Activated T-helper 1 cell treated with anti-CD3 and anti-CD28 coated beads, Interleukin-12 subunit alpha, Interleukin-12 subunit beta, Interleukin-2, Interleukin-4 antibody, amounts not matched to agents 30 ng/mL and 10 ng/mL and 1 ng/mL, durations not matched to agents 14 hours and 24 hours and 36 hours (primary cell): ENCODE measurements around the gene CEACAM16. TPM values are rescaled to one million over a fixed set of nuclear protein-coding genes. Genes with fewer than 3 reads are reported as not detected.

Source experiments
- total RNA-seq: library from RNA; stranded (reverse); gene quantifications from 2 replicates; pipeline ENCODE4 v1.2.3, GENCODE V29; 2022

CEACAM16 gene
- total RNA-seq, 1 donor from 2014 or later = not detected

Other genes starting within 250 kb of the CEACAM16 start
- 8.8 and 10.1 TPM in 2 replicates for gene ZNF180, start 198.6 kb upstream of the CEACAM16 start, total RNA-seq
- gene CEACAM20, start 169.5 kb upstream of the CEACAM16 start, total RNA-seq = not detected in 2 replicates
- not detected in 2 replicates for gene IGSF23, start 85.6 kb upstream of the CEACAM16 start, total RNA-seq
- gene PVR, start 55.2 kb upstream of the CEACAM16 start, total RNA-seq = 19.3 and 20.6 TPM in 2 replicates
- 1.1 and 1.3 TPM in 2 replicates for gene CEACAM19, start 27.7 kb upstream of the CEACAM16 start, total RNA-seq
- 67.2 and 74.6 TPM in 2 replicates for gene BCL3, start 49.6 kb downstream of the CEACAM16 start, total RNA-seq
- not detected in 2 replicates for gene CBLC, start 78.7 kb downstream of the CEACAM16 start, total RNA-seq
- gene BCAM, start 110.0 kb downstream of the CEACAM16 start, total RNA-seq = not detected in 2 replicates
- gene NECTIN2, start 147.1 kb downstream of the CEACAM16 start, total RNA-seq = 0.08 and 0.39 TPM in 2 replicates
- gene TOMM40, start 192.1 kb downstream of the CEACAM16 start, total RNA-seq = 209 and 211 TPM in 2 replicates
- gene APOE, start 206.6 kb downstream of the CEACAM16 start, total RNA-seq = 0.41 and 0.42 TPM in 2 replicates
- 1.2 TPM in 1 of 2 replicates, not detected in the other for gene APOC1, start 215.5 kb downstream of the CEACAM16 start, total RNA-seq
- gene APOC4, start 243.1 kb downstream of the CEACAM16 start, total RNA-seq = not detected in 2 replicates
- gene APOC2, start 246.9 kb downstream of the CEACAM16 start, total RNA-seq = not detected in 2 replicates